SK-N-SH (cell line): ENCODE results near the gene GPR157. TPM values are rescaled to one million over a fixed set of nuclear protein-coding genes. Genes with fewer than 3 reads are reported as not detected.
"Not testable (repeated sequence)": the region's sequence is repeated elsewhere in the genome, so short reads cannot be mapped to it uniquely, and the experiment has no call there.

ENCODE experiments used
- CTCF ChIA-PET: fragments of 300-600, 350-600 bp; formaldehyde crosslinking; extraction: SDS; loops from one replicate; lab custom pipeline; 2021; lab: Yijun Ruan, JAX
- POLR2A ChIA-PET: fragments of 350-600 bp; sonication (Branson Sonifier 250); formaldehyde crosslinking; extraction: SDS; loops from one replicate; lab custom pipeline; 2020; ENCODE audit warnings: antibody characterized with exemption, inconsistent platforms; lab: Yijun Ruan, JAX
- DNase-seq: peaks from one replicate; pipeline ENCODE4 v3.0.0; 2012
- H2AFZ ChIP-seq: fragments of 200-600 bp; sonication (generic); 2 replicates; pipeline ENCODE4 v1.8.1; 2016; ENCODE audit warnings: antibody characterized with exemption, mild to moderate bottlenecking, low read depth
- H3F3A ChIP-seq: fragments of 200-600 bp; sonication (generic); replicated peaks from 2 replicates; pipeline ENCODE3; 2016; ENCODE audit warnings: antibody characterized with exemption, mild to moderate bottlenecking; ENCODE audit not compliant: insufficient read depth
- H3K27ac ChIP-seq, 2 experiments: fragments of 200-500 bp in 1 of 2; fragments of 200-600 bp in 1 of 2; sonication (Bioruptor generic) in 1 of 2; sonication (generic), shearing (Covaris generic) in 1 of 2; 2 replicates each; pipeline versions ENCODE4 v1.5.1 to v1.6.1; 2014 to 2016; ENCODE audit warnings: low read depth in 2 of 2, inconsistent platforms in 1 of 2, low read length in 1 of 2, mild to moderate bottlenecking in 1 of 2, mixed read lengths in 1 of 2
- H3K27me3 ChIP-seq: fragments of 200-600 bp; sonication (generic), shearing (Covaris generic); 2 replicates; pipeline ENCODE4 v1.6.1; 2016; ENCODE audit warnings: mixed run types; ENCODE audit not compliant: insufficient read depth
- H3K36me3 ChIP-seq, 2 experiments: fragments of 200-500 bp in 1 of 2; fragments of 200-600 bp in 1 of 2; sonication (Bioruptor generic) in 1 of 2; sonication (generic) in 1 of 2; replicated peaks in 1 of 2; 2 replicates each; pipeline versions ENCODE3 to v1.5.1; 2014 to 2016; ENCODE audit warnings: low read length in 1 of 2, mild to moderate bottlenecking in 1 of 2; ENCODE audit not compliant: insufficient read depth in 2 of 2, control insufficient read depth in 1 of 2
- H3K4me1 ChIP-seq, 2 experiments: fragments of 200-500 bp in 1 of 2; fragments of 200-600 bp in 1 of 2; sonication (Bioruptor generic) in 1 of 2; sonication (generic), shearing (Covaris generic) in 1 of 2; 2 replicates each; pipeline versions ENCODE4 v1.5.1 to v1.6.1; 2014 to 2016; ENCODE audit warnings: low read depth in 1 of 2, low read length in 1 of 2, mixed run types in 1 of 2; ENCODE audit not compliant: insufficient read depth in 2 of 2, control insufficient read depth in 1 of 2
- H3K4me2 ChIP-seq: fragments of 200-600 bp; sonication (generic), shearing (Covaris generic); 2 replicates; pipeline ENCODE4 v1.6.1; 2017; ENCODE audit warnings: mixed run types
- H3K4me3 ChIP-seq, 2 experiments: fragments of 200-500 bp in 1 of 2; fragments of 200-600 bp in 1 of 2; sonication (Bioruptor generic) in 1 of 2; sonication (generic), shearing (Covaris generic) in 1 of 2; 2 replicates each; pipeline versions ENCODE4 v1.5.1 to v1.8.1; 2014 to 2016; ENCODE audit warnings: low read depth in 2 of 2, inconsistent platforms in 1 of 2, low read length in 1 of 2, mild to moderate bottlenecking in 1 of 2, mixed read lengths in 1 of 2, moderate library complexity in 1 of 2
- H3K79me2 ChIP-seq: fragments of 200-600 bp; sonication (generic); 2 replicates; pipeline ENCODE4 v1.8.1; 2017; ENCODE audit warnings: mild to moderate bottlenecking; ENCODE audit not compliant: insufficient read depth
- H3K9ac ChIP-seq: fragments of 200-600 bp; sonication (generic); 2 replicates; pipeline ENCODE4 v1.6.1; 2017; ENCODE audit warnings: mixed run types
- H3K9me2 ChIP-seq: fragments of 200-600 bp; sonication (generic); 2 replicates; pipeline ENCODE4 v1.6.1; 2017; ENCODE audit warnings: mixed run types
- H3K9me3 ChIP-seq: fragments of 200-600 bp; sonication (generic); 2 replicates; pipeline ENCODE4 v1.6.1; 2017; ENCODE audit warnings: mixed run types, mild to moderate bottlenecking, moderate library complexity
- H4K20me1 ChIP-seq: fragments of 200-600 bp; sonication (generic); 2 replicates; pipeline ENCODE4 v1.6.1; 2017; ENCODE audit warnings: mild to moderate bottlenecking, mixed run types; ENCODE audit not compliant: insufficient read depth
- EP300 ChIP-seq, 2 experiments: IDR thresholded peaks; 2 replicates each; pipeline versions ENCODE4 v1.4.0 to v1.6.1; 2012; ENCODE audit warnings: borderline replicate concordance in 1 of 2, low read depth in 1 of 2, low read length in 1 of 2
- FOSL2 ChIP-seq: IDR thresholded peaks from 2 replicates; pipeline ENCODE4 v1.4.0; 2012; ENCODE audit warnings: low read depth, mild to moderate bottlenecking, moderate library complexity, borderline replicate concordance
- NFIC ChIP-seq: IDR thresholded peaks from 2 replicates; pipeline ENCODE4 v1.4.0; 2012; ENCODE audit warnings: borderline replicate concordance
- RAD21 ChIP-seq: IDR thresholded peaks from 2 replicates; pipeline ENCODE4 v1.6.1; 2012; ENCODE audit warnings: mild to moderate bottlenecking, low read length
- WGBS: methylation state at CpG from one replicate; pipeline ENCODE4 v1.1.6; 2017; ENCODE audit warnings: low lambda C conversion rate; 5-methylcytosine and 5-hydroxymethylcytosine counted together
- polyA plus RNA-seq, 3 experiments: library from polyadenylated mRNA; depleted of rRNA; stranded (reverse); fragments of >200 nt; gene quantifications; 2 replicates each; pipeline ENCODE4 v1.2.3, GENCODE V29; 2012
- TF ChIP-seq, protein P1 (sequence below): IDR thresholded peaks from 2 replicates; pipeline ENCODE4 v1.4.0; 2012; ENCODE audit warnings: low read depth, borderline replicate concordance

The GPR157 gene
- polyA plus RNA-seq, 1 of the 3 experiments (the other 2 are of a cell fraction): 1.8 TPM

DNA sequence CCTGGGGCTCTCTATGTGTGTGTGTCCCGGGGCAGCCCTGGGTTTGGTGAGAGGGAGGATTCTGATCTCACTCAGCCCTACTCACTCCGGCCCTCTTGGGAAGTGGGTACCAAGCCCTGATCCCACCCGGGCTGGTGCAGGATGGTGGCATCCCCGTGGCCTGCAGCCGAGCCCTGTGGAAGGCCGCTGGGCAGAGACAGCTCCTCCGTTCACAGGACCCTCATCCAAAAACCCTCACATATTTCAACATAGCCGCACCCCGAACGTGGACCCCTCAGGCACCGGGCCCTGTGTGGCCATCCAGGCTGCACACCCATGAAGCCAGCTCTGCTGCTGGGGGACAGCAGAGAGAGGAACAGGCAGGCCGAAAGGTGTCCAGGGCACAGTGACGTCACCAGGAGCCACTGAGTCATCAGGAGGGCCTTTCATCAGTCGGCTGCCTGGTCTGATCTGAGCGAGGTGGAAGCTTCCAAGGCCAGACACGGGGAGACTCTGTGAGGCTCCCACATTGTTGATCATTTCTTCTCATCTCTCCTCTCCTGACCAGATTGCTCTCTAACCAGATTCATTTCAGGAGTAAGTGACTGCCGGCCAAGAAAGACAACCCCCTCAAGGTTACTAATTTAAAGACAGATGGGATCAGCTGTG, 16.2 kb upstream of the GPR157 start:
- H3K4me2 ChIP-seq: no peak overlapping the region
- H3K79me2 ChIP-seq: peaks cover 4% of the 10 kb centered on the region; the same call in 1 of the 2 replicates
- H3K4me1 ChIP-seq: no peaks in the 10 kb centered on the region
- CTCF ChIA-PET: interaction anchor here (1.0 to 4.9 kb wide), 5 partner anchors 11 to 346 kb away, joined by 3 to 43 read pairs (median 3); partner anchors contain the start of gene H6PD
- POLR2A ChIA-PET: no interaction called here
- H3K9ac ChIP-seq: no peak overlapping the region
- H3F3A ChIP-seq: no peaks in the 10 kb centered on the region
- H3K27ac ChIP-seq: no peak overlapping the region
- no peak overlapping the region for H3K4me3 ChIP-seq
- no peak for DNase-seq
- H3K9me2 ChIP-seq: no peaks in the 10 kb centered on the region
- H3K27me3 ChIP-seq: no peaks in the 10 kb centered on the region
- peaks cover 2 to 3% of the 10 kb centered on the region in 2 experiments for H3K36me3 ChIP-seq
- no peaks in the 10 kb centered on the region for H3K9me3 ChIP-seq
- TF ChIP-seq, protein P1, sequence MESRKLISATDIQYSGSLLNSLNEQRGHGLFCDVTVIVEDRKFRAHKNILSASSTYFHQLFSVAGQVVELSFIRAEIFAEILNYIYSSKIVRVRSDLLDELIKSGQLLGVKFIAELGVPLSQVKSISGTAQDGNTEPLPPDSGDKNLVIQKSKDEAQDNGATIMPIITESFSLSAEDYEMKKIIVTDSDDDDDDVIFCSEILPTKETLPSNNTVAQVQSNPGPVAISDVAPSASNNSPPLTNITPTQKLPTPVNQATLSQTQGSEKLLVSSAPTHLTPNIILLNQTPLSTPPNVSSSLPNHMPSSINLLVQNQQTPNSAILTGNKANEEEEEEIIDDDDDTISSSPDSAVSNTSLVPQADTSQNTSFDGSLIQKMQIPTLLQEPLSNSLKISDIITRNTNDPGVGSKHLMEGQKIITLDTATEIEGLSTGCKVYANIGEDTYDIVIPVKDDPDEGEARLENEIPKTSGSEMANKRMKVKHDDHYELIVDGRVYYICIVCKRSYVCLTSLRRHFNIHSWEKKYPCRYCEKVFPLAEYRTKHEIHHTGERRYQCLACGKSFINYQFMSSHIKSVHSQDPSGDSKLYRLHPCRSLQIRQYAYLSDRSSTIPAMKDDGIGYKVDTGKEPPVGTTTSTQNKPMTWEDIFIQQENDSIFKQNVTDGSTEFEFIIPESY: no peak
- no peak for TF ChIP-seq EP300 (IDR thresholded peaks at IDR 0.05; ENCODE audit: borderline replicate concordance in 1 of 2, low read depth in 1 of 2, low read length in 1 of 2)
- 0 out of 2 replicates have a peak, but pooled peaks have one; percentile 3 for TF ChIP-seq FOSL2
- no peak overlapping the region for H2AFZ ChIP-seq
- peaks cover 15% of the 10 kb centered on the region; the same call in 1 of the 2 replicates for H4K20me1 ChIP-seq
- whole genome bisulfite sequencing: 70% methylated on average over 12 of the region's 17 CpGs

DNA sequence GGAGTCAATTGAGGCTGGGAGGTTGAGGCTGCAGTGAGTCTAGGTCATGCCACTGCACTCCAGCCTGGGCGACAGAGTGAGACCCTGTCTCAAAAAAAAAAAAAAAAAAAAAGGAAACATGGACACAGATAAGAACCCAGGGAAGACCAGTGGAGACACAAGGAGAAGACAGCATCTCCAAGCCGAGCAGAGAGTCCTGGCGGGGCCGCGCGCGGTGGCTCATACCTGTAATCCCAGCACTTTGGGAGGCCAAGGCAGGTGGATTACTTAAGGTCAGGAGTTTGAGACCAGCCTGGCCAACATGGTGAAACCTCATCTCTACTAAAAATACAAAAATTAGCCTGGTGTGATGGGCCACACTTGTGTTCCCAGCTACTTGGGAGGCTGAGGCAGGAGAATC, 15.6 kb upstream of the GPR157 start:
- CTCF ChIA-PET: interaction anchor here (1.0 to 4.9 kb wide), 3 partner anchors 33 to 90 kb away, joined by 3 to 43 read pairs (median 7); partner anchors contain the start of gene H6PD
- H3F3A ChIP-seq, H3K4me1 ChIP-seq, H3K36me3 ChIP-seq, POLR2A ChIA-PET, DNase-seq, H3K9me3 ChIP-seq, H2AFZ ChIP-seq, H4K20me1 ChIP-seq, H3K9ac ChIP-seq, H3K9me2 ChIP-seq, H3K4me3 ChIP-seq, H3K79me2 ChIP-seq, H3K4me2 ChIP-seq, H3K27me3 ChIP-seq, H3K27ac ChIP-seq: not testable (repeated sequence)
- 93% methylated on average over 7 of the region's 7 CpGs for WGBS

DNA sequence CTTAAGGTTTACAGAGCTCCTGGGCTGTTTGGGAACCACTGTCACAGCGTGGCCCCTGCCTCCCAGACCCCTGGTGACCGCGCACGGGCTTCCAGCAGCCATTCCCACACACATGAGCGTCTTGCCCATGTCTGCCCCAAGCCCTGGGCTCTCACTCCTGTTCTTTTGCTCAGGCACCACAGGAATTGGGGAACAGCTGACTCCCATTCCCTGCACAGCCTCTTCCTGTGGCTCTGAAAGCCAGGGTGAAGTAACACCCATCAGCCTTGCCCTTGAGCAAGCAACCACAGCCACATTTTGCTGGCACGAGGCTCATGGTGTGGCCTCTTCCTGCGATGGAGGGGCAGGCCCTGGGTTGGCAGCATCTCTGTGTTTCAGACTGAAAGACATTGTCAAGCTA, 14.3 kb upstream of the GPR157 start:
- no peaks in the 10 kb centered on the region for H3K4me1 ChIP-seq
- no peak overlapping the region for H3K4me3 ChIP-seq
- no peak overlapping the region for H3K4me2 ChIP-seq
- H4K20me1 ChIP-seq: peaks cover 10% of the 10 kb centered on the region; the same call in 1 of the 2 replicates
- H2AFZ ChIP-seq: no peak overlapping the region
- no peaks in the 10 kb centered on the region for H3K27me3 ChIP-seq
- H3K9ac ChIP-seq: no peak overlapping the region
- POLR2A ChIA-PET: no interaction called here
- H3K9me3 ChIP-seq: no peaks in the 10 kb centered on the region
- H3K36me3 ChIP-seq: no peaks in the 10 kb centered on the region
- H3K27ac ChIP-seq: no peak overlapping the region
- H3K79me2 ChIP-seq: no peaks in the 10 kb centered on the region
- no peaks in the 10 kb centered on the region for H3F3A ChIP-seq
- WGBS: 100% methylated on average over 1 of the region's 7 CpGs
- TF ChIP-seq NFIC: no peak
- no peak for TF ChIP-seq RAD21
- no peak for DNase-seq
- no peaks in the 10 kb centered on the region for H3K9me2 ChIP-seq
- CTCF ChIA-PET: interaction anchor here (1.1 to 4.9 kb wide), 8 partner anchors 8 to 54 kb away, joined by 4 to 43 read pairs (median 12); no protein-coding TSS in a partner anchor
